IPS-18a (cell line): ENCODE data around the gene RDH13.

Experiments
- H3K27ac ChIP-seq: one replicate; pipeline ENCODE4 v1.5.1; 2013; ENCODE audit warnings: low read length
- H3K27me3 ChIP-seq: one replicate; pipeline ENCODE4 v1.6.1; 2013; ENCODE audit warnings: mild to moderate bottlenecking, low read length; ENCODE audit not compliant: control insufficient read depth, insufficient read depth
- H3K36me3 ChIP-seq: one replicate; pipeline ENCODE4 v1.6.1; 2013; ENCODE audit warnings: low read depth, low read length; ENCODE audit not compliant: control insufficient read depth
- H3K4me1 ChIP-seq: one replicate; pipeline ENCODE4 v1.6.1; 2013; ENCODE audit warnings: low read depth, low read length; ENCODE audit not compliant: control insufficient read depth
- H3K4me3 ChIP-seq: one replicate; pipeline ENCODE4 v1.5.1; 2013; ENCODE audit warnings: low read length
- H3K9ac ChIP-seq: one replicate; pipeline ENCODE4 v1.6.1; 2013; ENCODE audit warnings: mild to moderate bottlenecking, low read length, moderate library complexity
- H3K9me3 ChIP-seq: one replicate; pipeline ENCODE4 v1.6.1; 2013; ENCODE audit warnings: low read depth, low read length; ENCODE audit not compliant: control insufficient read depth

Gene RDH13

GRCh38 chr19:55080968-55081769 is 18.2 kb upstream of the RDH13 start:
- H3K4me1 ChIP-seq, result peaks cover 17% of the 10 kb centered on the region
- peak overlapping the region; percentile 23 for H3K9ac ChIP-seq
- H3K27me3 ChIP-seq, result peaks cover 63% of the 10 kb centered on the region
- peak overlapping the region; percentile 69 for H3K4me3 ChIP-seq
- no peaks in the 10 kb centered on the region for H3K9me3 ChIP-seq
- no peaks in the 10 kb centered on the region for H3K36me3 ChIP-seq
- H3K27ac ChIP-seq, result no peak overlapping the region

GRCh38 chr19:55080121-55080967 is 17.4 kb upstream of the RDH13 start:
- H3K4me1 ChIP-seq, result peaks cover 10% of the 10 kb centered on the region
- H3K27me3 ChIP-seq, result peaks cover 54% of the 10 kb centered on the region
- no peak overlapping the region for H3K27ac ChIP-seq
- no peaks in the 10 kb centered on the region for H3K9me3 ChIP-seq
- peak overlapping the region; percentile 54 for H3K9ac ChIP-seq
- H3K36me3 ChIP-seq, result no peaks in the 10 kb centered on the region
- peak overlapping the region; percentile 69 for H3K4me3 ChIP-seq

- Histone ChIP-seq H3K4me3 (peak overlapping the region; percentile 30), H3K9me3 (no peaks in the 10 kb centered on the region), H3K27me3 (peaks cover 51% of the 10 kb centered on the region), H3K36me3 (no peaks in the 10 kb centered on the region), H3K27ac (no peak overlapping the region), H3K9ac (no peak overlapping the region), H3K4me1 (peaks cover 10% of the 10 kb centered on the region)
Observed at GRCh38 chr19:55079400-55080038, 16.6 kb upstream of the RDH13 start.

GRCh38 chr19:55078996-55079395 is 16.0 kb upstream of the RDH13 start:
- H3K9ac ChIP-seq, result no peak overlapping the region
- H3K4me3 ChIP-seq, result no peak overlapping the region
- no peak overlapping the region for H3K27ac ChIP-seq
- H3K4me1 ChIP-seq, result peaks cover 10% of the 10 kb centered on the region
- H3K9me3 ChIP-seq, result no peaks in the 10 kb centered on the region
- H3K36me3 ChIP-seq, result no peaks in the 10 kb centered on the region
- H3K27me3 ChIP-seq, result peaks cover 50% of the 10 kb centered on the region

- no peaks in the 10 kb centered on the region for H3K9me3 ChIP-seq
- H3K27me3 ChIP-seq, result peaks cover 63% of the 10 kb centered on the region
- no peak overlapping the region for H3K4me3 ChIP-seq
- no peaks in the 10 kb centered on the region for H3K36me3 ChIP-seq
- H3K4me1 ChIP-seq, result peaks cover 10% of the 10 kb centered on the region
- H3K9ac ChIP-seq, result no peak overlapping the region
- no peak overlapping the region for H3K27ac ChIP-seq
Observed at GRCh38 chr19:55077106-55077505, 14.2 kb upstream of the RDH13 start.

GRCh38 chr19:55076321-55076720 is 13.4 kb upstream of the RDH13 start:
- Histone ChIP-seq H3K27me3 (peaks cover 64% of the 10 kb centered on the region), H3K27ac (no peak overlapping the region), H3K4me3 (no peak overlapping the region), H3K4me1 (peaks cover 10% of the 10 kb centered on the region), H3K9ac (no peak overlapping the region), H3K9me3 (no peaks in the 10 kb centered on the region), H3K36me3 (no peaks in the 10 kb centered on the region)

- Histone ChIP-seq H3K4me1 (peaks cover 6% of the 10 kb centered on the region), H3K27me3 (peaks cover 66% of the 10 kb centered on the region), H3K9ac (no peak within 1 kb of the TSS), H3K27ac (no peak within 1 kb of the TSS), H3K36me3 (no peaks in the 10 kb centered on the region), H3K9me3 (no peaks in the 10 kb centered on the region), H3K4me3 (peak within 1 kb of the TSS; percentile 35)
Observed at GRCh38 chr19:55075371-55075998, 12.5 kb upstream of the RDH13 start, which contains the start of gene EPS8L1. Gene EPS8L1, plus strand, starts transcription at chr19:55075869. Its CDS starts 576 bp downstream, at chr19:55076445.

- Histone ChIP-seq H3K4me3 (no peak overlapping the region), H3K9me3 (no peaks in the 10 kb centered on the region), H3K36me3 (no peaks in the 10 kb centered on the region), H3K9ac (no peak overlapping the region), H3K27ac (no peak overlapping the region), H3K4me1 (peaks cover 12% of the 10 kb centered on the region), H3K27me3 (peaks cover 79% of the 10 kb centered on the region)
Observed at GRCh38 chr19:55071913-55072312, 9.0 kb upstream of the RDH13 start.

- no peak overlapping the region for H3K9ac ChIP-seq
- peaks cover 83% of the 10 kb centered on the region for H3K27me3 ChIP-seq
- H3K4me3 ChIP-seq, result no peak overlapping the region
- no peak overlapping the region for H3K27ac ChIP-seq
- peaks cover 7% of the 10 kb centered on the region for H3K4me1 ChIP-seq
- H3K36me3 ChIP-seq, result no peaks in the 10 kb centered on the region
- H3K9me3 ChIP-seq, result no peaks in the 10 kb centered on the region
Observed at GRCh38 chr19:55071129-55071502, 8.2 kb upstream of the RDH13 start.

- no peak overlapping the region for H3K27ac ChIP-seq
- H3K36me3 ChIP-seq, result no peaks in the 10 kb centered on the region
- no peak overlapping the region for H3K4me3 ChIP-seq
- no peaks in the 10 kb centered on the region for H3K9me3 ChIP-seq
- H3K4me1 ChIP-seq, result peaks cover 7% of the 10 kb centered on the region
- no peak overlapping the region for H3K9ac ChIP-seq
- H3K27me3 ChIP-seq, result peaks cover 88% of the 10 kb centered on the region
Observed at GRCh38 chr19:55070466-55071128, 7.6 kb upstream of the RDH13 start.

GRCh38 chr19:55069865-55070197 is 6.9 kb upstream of the RDH13 start:
- Histone ChIP-seq H3K36me3 (no peaks in the 10 kb centered on the region), H3K4me1 (peaks cover 7% of the 10 kb centered on the region), H3K4me3 (peak overlapping the region; percentile 66), H3K9me3 (no peaks in the 10 kb centered on the region), H3K27ac (no peak overlapping the region), H3K9ac (no peak overlapping the region), H3K27me3 (peaks cover 91% of the 10 kb centered on the region)
